Thymus (tissue), 11 donors: ENCODE measurements around the gene ADH1A. TPM values are rescaled to one million over a fixed set of nuclear protein-coding genes. Genes with fewer than 3 reads are reported as not detected.
"Not testable (repeated sequence)": the region's sequence is repeated elsewhere in the genome, so short reads cannot be mapped to it uniquely, and the experiment has no call there.

ENCODE experiments used
- DNase-seq, 9 donors: peaks; one replicate each; pipeline ENCODE4 v3.0.0-alpha.2; 2013; ENCODE audit warnings: low spot score in 9 of 9, low read depth in 6 of 9, missing footprints in 1 of 9
- H3K27ac ChIP-seq, 2 donors: one replicate each; pipeline ENCODE4 v1.5.1; 2013; ENCODE audit warnings: control low read depth in 1 of 2, low read depth in 1 of 2, low read length in 1 of 2, mild to moderate bottlenecking in 1 of 2, moderate library complexity in 1 of 2
- H3K27me3 ChIP-seq, 2 donors: one replicate each; pipeline ENCODE4 v1.5.1; 2013; ENCODE audit warnings: low read length in 1 of 2; ENCODE audit not compliant: control insufficient read depth in 2 of 2, insufficient read depth in 1 of 2
- H3K36me3 ChIP-seq, 2 donors: one replicate each; pipeline ENCODE4 v1.5.1; 2013; ENCODE audit warnings: low read length in 1 of 2, mild to moderate bottlenecking in 1 of 2, moderate library complexity in 1 of 2; ENCODE audit not compliant: control insufficient read depth in 2 of 2, insufficient read depth in 2 of 2
- H3K4me1 ChIP-seq, 2 donors: one replicate each; pipeline ENCODE4 v1.5.1; 2013; ENCODE audit warnings: low read length in 2 of 2; ENCODE audit not compliant: control insufficient read depth in 2 of 2, insufficient read depth in 2 of 2
- H3K4me3 ChIP-seq, 2 donors: one replicate each; pipeline ENCODE4 v1.5.1; 2013; ENCODE audit warnings: low read length in 2 of 2, control low read depth in 1 of 2, mild to moderate bottlenecking in 1 of 2
- H3K9me3 ChIP-seq, 2 donors: one replicate each; pipeline ENCODE4 v1.5.1; 2013; ENCODE audit warnings: low read length in 1 of 2, mild to moderate bottlenecking in 1 of 2; ENCODE audit not compliant: control insufficient read depth in 2 of 2, insufficient read depth in 1 of 2
- WGBS: extraction: QIAGEN DNeasy Blood & Tissue Kit; methylation state at CpG from one replicate; pipeline ENCODE4 v1.1.7; 2013; 5-methylcytosine and 5-hydroxymethylcytosine counted together
- polyA plus RNA-seq: library from polyadenylated mRNA; stranded (reverse); fragments of 200-250 nt; gene quantifications from one replicate; pipeline ENCODE4 v1.2.3, GENCODE V29; 2013
- total RNA-seq: library from RNA; stranded (reverse); fragments of 120-200 nt; gene quantifications from one replicate; pipeline ENCODE4 v1.2.4, GENCODE V29; 2013
- donor health status: healthy.

ADH1A gene
- total and polyA plus RNA-seq, 2 donors = 0.19 to 0.43 TPM

GRCh38 chr4:99252746-99253145 lies 38.0 kb downstream of the ADH1A start:
- Histone ChIP-seq H3K9me3 (peaks cover 0 to 5% of the 10 kb centered on the region in 2 donors), H3K4me3 (no peak overlapping the region), H3K27ac (no peak overlapping the region), H3K36me3 (no peaks in the 10 kb centered on the region), H3K27me3 (no peaks in the 10 kb centered on the region), H3K4me1 (no peaks in the 10 kb centered on the region)
- 91% methylated on average over 4 of the region's 4 CpGs for WGBS
- DNase-seq = no peak

GRCh38 chr4:99248714-99249113 lies 42.1 kb downstream of the ADH1A start:
- Histone ChIP-seq H3K27me3 (no peaks in the 10 kb centered on the region), H3K4me1 (no peaks in the 10 kb centered on the region), H3K27ac (no peak overlapping the region), H3K36me3 (no peaks in the 10 kb centered on the region), H3K4me3 (no peak overlapping the region), H3K9me3 (peaks cover 0 to 11% of the 10 kb centered on the region in 2 donors)
- 96% methylated on average over 1 of the region's 1 CpG for WGBS
- DNase-seq = no peak

GRCh38 chr4:99235955-99236354 lies 54.8 kb downstream of the ADH1A start:
- H3K36me3 ChIP-seq = no peaks in the 10 kb centered on the region
- WGBS = 92% methylated on average over 1 of the region's 1 CpG
- H3K27me3 ChIP-seq = no peaks in the 10 kb centered on the region
- no peak overlapping the region for H3K27ac ChIP-seq
- no peak overlapping the region for H3K4me3 ChIP-seq
- peaks cover 0 to 4% of the 10 kb centered on the region in 2 donors for H3K9me3 ChIP-seq
- no peak for DNase-seq
- no peaks in the 10 kb centered on the region for H3K4me1 ChIP-seq

- DNase-seq = no peak
- Histone ChIP-seq H3K27me3 (no peaks in the 10 kb centered on the region), H3K27ac (no peak overlapping the region), H3K9me3 (peaks cover 0 to 4% of the 10 kb centered on the region in 2 donors), H3K4me1 (no peaks in the 10 kb centered on the region), H3K36me3 (no peaks in the 10 kb centered on the region), H3K4me3 (no peak overlapping the region)
- WGBS = 92% methylated on average over 2 of the region's 2 CpGs
Measured at GRCh38 chr4:99234331-99235010, 56.3 kb downstream of the ADH1A start.

GRCh38 chr4:99233397-99233796 lies 57.4 kb downstream of the ADH1A start:
- not testable (repeated sequence) for H3K9me3 ChIP-seq, H3K27ac ChIP-seq, H3K27me3 ChIP-seq, DNase-seq, H3K4me3 ChIP-seq, H3K4me1 ChIP-seq, H3K36me3 ChIP-seq
- 99% methylated on average over 2 of the region's 2 CpGs for WGBS

GRCh38 chr4:99228706-99229105 lies 62.1 kb downstream of the ADH1A start:
- H3K9me3 ChIP-seq, H3K36me3 ChIP-seq, H3K27ac ChIP-seq, H3K4me1 ChIP-seq, H3K27me3 ChIP-seq, DNase-seq, H3K4me3 ChIP-seq: not testable (repeated sequence)
- WGBS = 93% methylated on average over 1 of the region's 1 CpG

- not testable (repeated sequence) for H3K4me1 ChIP-seq, H3K27ac ChIP-seq, H3K27me3 ChIP-seq, H3K9me3 ChIP-seq, H3K36me3 ChIP-seq, DNase-seq, H3K4me3 ChIP-seq
- 55% methylated on average over 4 of the region's 4 CpGs for WGBS
Measured at GRCh38 chr4:99227646-99228045, 63.1 kb downstream of the ADH1A start.

Other genes with a start within 250 kb of the ADH1A start
- 160 TPM for gene ADH5, start 202.2 kb downstream of the ADH1A start, total RNA-seq
- gene ADH5, start 202.2 kb downstream of the ADH1A start, polyA plus RNA-seq = 120 TPM
- 0.09 TPM for gene ADH4, start 146.7 kb downstream of the ADH1A start, total RNA-seq
- 0.78 TPM for gene ADH4, start 146.7 kb downstream of the ADH1A start, polyA plus RNA-seq
- 0.09 TPM for gene ADH6, start 71.7 kb downstream of the ADH1A start, total RNA-seq
- 1.5 TPM for gene ADH6, start 71.7 kb downstream of the ADH1A start, polyA plus RNA-seq
- gene ADH1B, start 30.4 kb upstream of the ADH1A start, total RNA-seq = 0.76 TPM
- 58.8 TPM for gene ADH1B, start 30.4 kb upstream of the ADH1A start, polyA plus RNA-seq
- 0.33 TPM for gene ADH1C, start 61.8 kb upstream of the ADH1A start, total RNA-seq
- 3.3 TPM for gene ADH1C, start 61.8 kb upstream of the ADH1A start, polyA plus RNA-seq
- gene ADH7, start 144.4 kb upstream of the ADH1A start, total RNA-seq = not detected
- gene ADH7, start 144.4 kb upstream of the ADH1A start, polyA plus RNA-seq = 2.1 TPM
- not detected for gene C4orf17, start 220.0 kb upstream of the ADH1A start, total RNA-seq
- 0.09 TPM for gene C4orf17, start 220.0 kb upstream of the ADH1A start, polyA plus RNA-seq